HG03342 (cell line): ENCODE measurements around the gene TTC12.

ENCODE experiments used
- ATAC-seq: cut with Tn5 transposase; IDR thresholded peaks from one replicate; pipeline ENCODE4 v1.9.1; 2021; ENCODE audit warnings: mild to moderate bottlenecking, moderate library complexity; ENCODE audit not compliant: unreplicated experiment

The TTC12 gene

DNA sequence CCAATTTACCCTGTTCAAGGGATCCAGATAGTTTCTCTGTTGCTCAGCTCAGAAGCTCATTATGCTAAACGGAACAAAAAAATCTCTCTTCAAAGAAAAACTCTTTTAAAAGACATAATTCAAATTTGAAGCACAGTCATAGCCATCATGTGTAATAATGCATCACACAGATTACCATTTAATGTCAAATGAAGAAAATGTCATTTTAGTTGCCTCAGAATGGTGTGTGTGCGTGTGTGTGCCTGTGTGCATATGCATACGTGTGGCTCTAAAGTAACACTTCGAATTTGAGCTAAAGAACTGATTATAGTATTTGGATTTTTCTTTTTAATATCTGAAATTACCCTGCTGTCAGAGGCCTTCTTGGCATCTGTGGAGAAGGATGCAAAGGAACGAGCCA is 9.9 kb downstream of the TTC12 start:
- no peak for ATAC-seq

- ATAC-seq: no peak
Measured at GRCh38 chr11:113329725-113330124, 15.3 kb downstream of the TTC12 start.

- no peak for ATAC-seq
Measured at GRCh38 chr11:113331441-113331840, 17.1 kb downstream of the TTC12 start.

DNA sequence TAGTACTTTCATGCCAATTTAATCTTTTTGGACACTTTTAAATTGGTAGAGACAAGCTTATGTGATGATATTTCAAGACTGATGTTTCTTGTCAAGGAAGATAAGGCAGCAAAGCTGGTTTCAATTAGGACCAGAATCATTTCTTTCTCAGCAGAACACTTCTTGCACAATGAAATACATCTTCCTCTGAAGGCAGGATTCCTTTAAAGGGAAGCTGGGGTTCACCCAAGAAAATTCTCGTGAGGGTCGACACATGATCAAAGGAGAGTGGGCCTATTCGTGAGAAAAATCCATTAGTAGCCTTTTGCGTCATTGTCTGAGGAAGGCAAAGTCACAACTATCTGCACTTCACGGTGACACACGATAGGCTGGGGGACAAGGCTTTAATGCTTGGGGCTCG is 17.6 kb downstream of the TTC12 start:
- no peak for ATAC-seq

- ATAC-seq: no peak
Measured at GRCh38 chr11:113332638-113333329, 18.4 kb downstream of the TTC12 start.

- ATAC-seq: no peak
Measured at GRCh38 chr11:113334183-113334582, 19.8 kb downstream of the TTC12 start.

- ATAC-seq: no peak
Measured at GRCh38 chr11:113338730-113339129, 24.3 kb downstream of the TTC12 start.

DNA sequence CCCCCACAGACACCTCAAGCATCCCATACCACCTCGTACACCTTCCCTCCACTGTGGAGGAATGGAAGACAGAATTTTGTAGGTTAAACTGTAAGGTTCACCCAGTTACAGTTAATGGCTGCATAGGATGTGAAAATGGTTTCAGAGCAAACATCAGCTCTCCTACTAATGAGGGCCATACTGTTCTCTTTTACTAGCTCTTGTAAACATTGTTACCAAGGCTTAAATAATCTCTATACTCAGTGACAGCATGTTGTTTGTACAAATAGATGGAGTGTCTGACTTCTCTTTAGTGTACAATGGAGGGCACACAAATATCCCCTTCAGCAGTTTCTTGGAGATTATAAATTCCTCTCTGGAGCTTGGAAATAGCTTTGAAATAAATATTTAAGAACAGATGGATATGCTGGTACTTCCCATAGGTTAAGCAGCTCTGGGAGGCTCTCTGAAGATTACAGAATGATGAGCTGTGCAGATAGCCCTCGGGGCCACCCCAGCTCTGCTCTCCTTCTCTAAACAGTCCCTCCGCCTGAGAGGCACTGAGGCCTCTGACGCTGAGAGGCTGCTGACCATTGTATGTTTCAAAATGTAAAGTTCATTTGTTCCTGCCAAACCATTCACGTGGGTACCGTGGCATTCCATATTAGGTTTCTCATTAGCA is 25.7 kb downstream of the TTC12 start:
- no peak for ATAC-seq

DNA sequence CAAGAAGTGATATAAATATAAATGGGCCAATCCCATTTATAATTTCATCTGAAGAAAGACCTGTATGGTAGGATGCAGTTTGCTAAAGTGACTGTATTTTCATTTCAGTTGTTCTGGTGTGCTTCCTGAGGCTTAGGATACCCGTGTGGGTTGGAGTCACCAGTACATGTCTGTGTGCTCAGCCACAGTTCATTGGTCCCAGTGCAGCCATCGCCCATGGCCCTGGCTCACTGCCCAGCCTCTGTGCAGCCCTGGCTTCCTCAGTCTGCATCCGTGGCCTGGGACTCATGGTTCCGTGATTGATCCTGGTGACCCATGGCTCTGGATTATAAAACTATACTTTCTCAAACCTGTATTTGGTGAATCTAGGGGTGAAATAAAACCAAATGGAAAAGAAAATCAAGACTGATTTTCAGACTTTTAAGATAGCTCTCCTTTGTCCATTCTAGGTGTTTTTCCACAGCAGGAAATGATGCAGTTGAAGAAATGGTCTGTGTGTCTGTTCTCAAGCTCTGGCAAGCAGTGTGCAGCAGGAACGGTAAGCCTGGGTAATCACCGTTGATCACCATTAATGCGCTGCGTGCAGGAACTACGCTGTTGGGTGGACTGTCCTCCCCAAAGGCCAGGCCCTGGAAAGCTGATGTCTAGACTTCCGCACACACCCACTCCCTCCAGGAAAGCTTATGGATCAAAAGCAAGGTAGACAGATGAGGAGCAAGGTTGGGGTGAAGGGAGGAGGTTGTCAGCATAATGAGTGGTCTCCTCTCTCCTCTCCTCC is 27.2 kb downstream of the TTC12 start:
- no peak for ATAC-seq

DNA sequence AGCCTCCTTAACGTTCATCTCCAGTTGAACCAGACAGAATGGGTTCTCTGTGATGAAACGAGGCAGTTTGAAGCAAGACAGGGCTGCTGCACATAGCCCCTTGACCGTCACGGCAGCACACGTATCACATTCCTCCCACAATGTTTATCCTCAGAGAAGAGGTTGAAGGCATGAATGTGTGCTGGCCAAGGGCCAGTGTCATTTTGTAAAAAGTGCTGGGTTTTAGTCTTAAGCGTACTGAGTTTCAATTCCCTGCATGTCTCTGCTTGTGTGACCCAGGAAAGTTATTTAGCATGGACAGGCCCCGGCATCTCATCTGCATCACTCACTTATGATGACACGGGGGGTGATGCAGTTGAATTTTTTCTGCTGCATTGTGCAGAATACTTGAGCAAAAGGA is 31.6 kb downstream of the TTC12 start:
- ATAC-seq: no peak

- no peak for ATAC-seq
Measured at GRCh38 chr11:113349528-113349927, 35.1 kb downstream of the TTC12 start.

DNA sequence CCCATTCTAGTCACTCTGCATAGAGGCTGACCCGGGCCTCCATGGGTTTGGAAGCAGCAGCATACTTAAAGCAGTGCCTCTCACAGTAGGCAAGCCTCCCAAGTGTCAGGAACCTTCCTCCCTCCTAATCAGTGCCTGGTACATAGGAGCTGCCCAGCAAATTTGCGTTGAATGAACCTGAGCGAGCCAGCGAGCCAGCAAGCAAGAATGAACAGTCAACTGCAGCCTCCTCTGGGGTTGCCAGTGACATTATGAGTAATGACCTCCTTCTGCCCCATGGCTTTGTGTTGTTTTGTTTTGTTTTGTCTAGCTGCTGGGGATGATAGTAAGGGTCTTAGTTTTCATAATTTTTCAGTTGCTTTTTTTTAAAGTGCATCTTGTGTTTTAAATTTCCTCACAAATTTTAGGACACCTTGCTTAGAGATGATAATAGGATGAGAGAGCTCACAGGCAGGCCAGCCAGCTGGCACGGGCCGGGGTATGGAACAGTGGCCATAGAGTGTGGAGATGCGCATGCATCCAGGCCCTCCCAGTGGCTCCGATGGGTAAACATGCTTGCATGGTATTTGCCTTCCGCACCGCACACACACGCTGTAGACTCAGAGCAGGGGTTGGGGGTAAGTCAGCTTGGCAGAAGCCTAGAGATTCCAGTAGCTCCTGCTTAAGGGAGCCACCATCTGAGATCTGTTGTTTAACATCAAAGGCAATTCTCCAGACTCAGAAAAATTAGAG is 36.1 kb downstream of the TTC12 start:
- no peak for ATAC-seq

- ATAC-seq: no peak
Measured at GRCh38 chr11:113351068-113351450, 36.7 kb downstream of the TTC12 start.

GRCh38 chr11:113351480-113351879 is 37.1 kb downstream of the TTC12 start:
- ATAC-seq: no peak

DNA sequence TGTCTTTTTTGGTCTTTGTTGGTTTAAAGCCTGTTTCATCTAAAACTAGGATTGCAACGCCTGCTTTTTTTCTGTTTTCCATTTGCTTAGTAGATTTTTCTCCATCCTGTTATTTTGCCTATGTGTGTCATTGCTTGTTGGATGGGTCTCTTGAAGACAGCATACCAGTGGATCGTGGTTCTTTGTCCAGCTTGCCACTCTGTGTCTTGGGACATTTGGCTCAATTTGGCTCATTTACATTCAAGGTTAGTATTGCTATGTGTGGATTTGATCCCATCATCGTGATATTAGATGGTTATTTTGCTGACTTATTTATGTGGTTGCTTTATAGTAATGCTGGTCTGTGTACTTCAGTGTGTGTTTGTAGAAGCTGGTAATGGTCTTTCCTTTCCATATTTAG is 41.8 kb downstream of the TTC12 start:
- no peak for ATAC-seq

DNA sequence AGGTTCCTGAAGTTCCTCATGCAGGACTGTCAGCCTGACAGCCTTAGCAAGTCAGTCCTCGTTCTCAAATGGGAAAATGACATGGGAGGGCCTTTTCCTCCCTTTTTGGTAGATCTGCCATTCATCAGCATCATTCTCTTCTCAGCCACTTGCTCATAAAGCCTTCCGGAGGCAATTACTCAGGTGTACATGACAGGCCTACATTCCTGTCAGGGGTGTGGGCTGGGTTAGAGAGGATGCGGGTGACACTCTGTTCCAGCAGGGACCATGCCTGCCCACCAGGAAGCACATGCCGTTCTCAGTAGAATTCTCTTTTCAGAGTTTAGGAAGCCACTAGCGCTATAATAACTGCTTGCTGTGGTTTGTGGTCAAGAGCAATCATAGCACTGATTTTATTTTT is 49.0 kb downstream of the TTC12 start:
- no peak for ATAC-seq

DNA sequence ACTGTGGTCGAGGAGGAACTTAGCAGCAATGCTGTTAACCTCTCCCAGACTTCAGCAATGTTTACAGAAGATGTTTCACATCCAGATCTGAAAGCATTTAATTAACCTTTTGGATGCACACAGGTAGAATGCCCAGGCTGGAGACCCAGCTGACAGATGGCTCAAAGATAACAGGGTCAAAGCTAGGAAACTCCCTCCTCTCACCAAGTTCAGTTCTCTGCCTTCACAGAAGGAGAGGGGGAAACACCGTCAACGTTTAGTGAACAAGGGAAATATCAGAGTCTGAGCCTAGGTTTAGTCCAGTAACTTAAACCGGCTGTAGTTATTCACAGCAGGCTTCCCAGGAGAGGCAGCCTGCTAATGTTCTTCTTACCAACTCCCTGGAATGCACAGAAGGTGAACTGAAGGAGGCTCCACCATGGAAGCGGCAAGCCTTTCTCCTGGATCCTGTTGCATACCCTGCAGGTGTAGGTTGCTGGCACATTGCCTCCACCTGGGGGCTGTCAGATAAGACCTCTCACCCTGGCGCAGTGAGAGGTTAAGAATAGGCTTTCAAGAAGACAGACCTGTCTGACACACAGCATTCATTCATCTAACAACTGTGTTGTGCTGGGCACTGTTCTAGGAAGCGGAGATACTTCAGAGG is 49.7 kb downstream of the TTC12 start:
- ATAC-seq: no peak

DNA sequence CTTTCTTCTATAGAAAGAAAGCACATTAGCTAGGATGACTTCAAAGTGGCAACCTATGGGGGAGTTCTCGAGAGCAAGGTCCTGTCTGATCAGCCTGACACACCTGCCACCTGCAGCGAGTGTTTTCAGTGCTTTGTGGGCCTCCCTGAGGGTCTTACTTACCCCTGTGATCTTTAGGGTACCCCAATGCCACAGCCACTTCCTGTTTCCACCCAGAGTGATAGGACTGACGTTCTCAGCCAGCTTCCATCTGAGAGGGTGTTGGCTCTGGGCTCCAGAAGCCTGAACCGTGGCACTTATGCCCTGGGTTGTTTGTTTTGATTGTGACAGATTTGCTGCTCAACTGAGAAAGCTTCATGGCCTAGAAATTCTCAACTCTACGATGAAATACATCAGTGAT is 51.5 kb downstream of the TTC12 start:
- no peak for ATAC-seq

DNA sequence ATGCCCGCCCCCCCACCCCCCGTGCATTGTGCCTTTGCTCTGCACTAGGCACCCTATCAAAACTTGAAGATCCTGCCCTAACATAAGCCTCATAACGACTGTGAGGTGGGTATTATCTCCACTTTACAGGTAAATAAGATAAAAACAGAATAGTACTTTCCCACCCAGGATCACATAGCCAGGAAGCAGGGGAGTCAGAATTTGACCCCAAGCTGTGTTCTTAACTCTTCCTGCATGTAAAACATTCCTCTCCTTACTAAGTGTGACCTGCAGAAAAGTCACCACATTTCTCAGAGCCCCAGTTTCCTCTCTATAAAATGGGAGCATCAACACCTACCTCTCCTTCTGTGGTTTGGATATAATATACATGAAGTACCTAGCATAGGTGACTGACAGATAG is 55.0 kb downstream of the TTC12 start:
- ATAC-seq: no peak

GRCh38 chr11:113370634-113371033 is 56.3 kb downstream of the TTC12 start:
- ATAC-seq: no peak

DNA sequence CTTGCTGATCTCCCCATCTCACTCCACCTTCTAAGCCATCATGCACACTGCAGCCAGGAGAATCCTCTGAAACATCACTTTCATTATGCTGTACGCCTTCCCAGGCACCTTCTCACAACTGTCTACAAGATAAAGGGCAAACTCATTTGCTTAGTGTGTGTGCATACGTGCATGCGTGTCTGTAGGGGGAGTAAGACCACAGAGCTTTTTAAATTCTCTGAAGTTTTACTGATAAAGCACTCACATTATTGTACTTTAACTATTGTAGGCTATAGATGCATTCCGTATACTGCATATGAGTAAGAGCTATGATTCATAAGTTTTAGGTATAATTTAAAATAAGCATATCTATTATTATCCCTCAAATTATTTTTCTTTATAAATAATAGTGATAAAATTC is 57.9 kb downstream of the TTC12 start:
- no peak for ATAC-seq
